Fibroblast of villous mesenchyme (primary cell): ENCODE results near the gene SLC29A2. TPM values are rescaled to one million over a fixed set of nuclear protein-coding genes. Genes with fewer than 3 reads are reported as not detected.

Experiments
- DNase-seq: peaks from one replicate; pipeline ENCODE4 v3.0.0-alpha.2; 2010; ENCODE audit warnings: low read depth
- H3K4me3 ChIP-seq: 2 replicates; pipeline ENCODE4 v1.5.1; 2011; ENCODE audit warnings: low read depth, mild to moderate bottlenecking, low read length
- total RNA-seq: library from RNA; depleted of rRNA; stranded (reverse); fragments of >200 nt; gene quantifications from 2 replicates; pipeline ENCODE4 v1.2.3, GENCODE V29; 2012
- TF ChIP-seq, protein P1 (sequence below): IDR thresholded peaks from 2 replicates; pipeline ENCODE4 v1.5.1; 2012; ENCODE audit warnings: low read depth, mild to moderate bottlenecking, low read length; ENCODE audit not compliant: insufficient read depth

SLC29A2 gene
- total RNA-seq, 1 donor, result 0.86 TPM

DNA sequence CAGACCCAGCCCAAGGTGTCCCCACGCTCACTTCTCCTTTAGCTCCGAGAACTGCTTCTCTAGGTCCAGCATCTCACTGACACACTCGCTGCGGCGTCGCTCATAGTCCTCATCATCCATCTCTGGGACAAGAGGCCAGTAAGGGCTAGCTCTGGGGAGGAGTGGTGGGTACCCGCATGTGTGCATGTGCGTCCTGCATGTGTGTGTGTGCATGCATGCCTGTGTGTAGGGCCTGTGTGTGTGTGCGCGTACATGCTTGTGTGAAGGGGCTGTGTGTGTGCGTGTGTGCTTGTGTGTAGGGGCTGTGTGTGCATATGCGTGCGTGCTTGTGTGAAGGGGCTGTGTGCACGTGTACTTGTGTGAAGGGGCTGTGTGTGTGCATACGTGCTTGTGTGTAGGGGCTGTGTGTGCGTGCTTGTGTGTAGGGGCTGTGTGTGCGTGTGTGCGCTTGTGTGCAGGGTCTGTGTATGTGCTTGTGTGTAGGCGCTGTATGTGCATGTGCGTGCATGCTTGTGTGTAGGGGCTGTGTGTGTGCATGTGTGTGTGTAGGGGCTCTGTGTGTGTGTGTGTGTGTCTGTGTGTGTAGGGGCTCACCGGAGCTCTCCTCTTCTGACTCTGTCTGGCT lies 29.9 kb downstream of the SLC29A2 start:
- H3K4me3 ChIP-seq, result no peak overlapping the region
- DNase-seq, result no peak
- TF ChIP-seq, protein P1, sequence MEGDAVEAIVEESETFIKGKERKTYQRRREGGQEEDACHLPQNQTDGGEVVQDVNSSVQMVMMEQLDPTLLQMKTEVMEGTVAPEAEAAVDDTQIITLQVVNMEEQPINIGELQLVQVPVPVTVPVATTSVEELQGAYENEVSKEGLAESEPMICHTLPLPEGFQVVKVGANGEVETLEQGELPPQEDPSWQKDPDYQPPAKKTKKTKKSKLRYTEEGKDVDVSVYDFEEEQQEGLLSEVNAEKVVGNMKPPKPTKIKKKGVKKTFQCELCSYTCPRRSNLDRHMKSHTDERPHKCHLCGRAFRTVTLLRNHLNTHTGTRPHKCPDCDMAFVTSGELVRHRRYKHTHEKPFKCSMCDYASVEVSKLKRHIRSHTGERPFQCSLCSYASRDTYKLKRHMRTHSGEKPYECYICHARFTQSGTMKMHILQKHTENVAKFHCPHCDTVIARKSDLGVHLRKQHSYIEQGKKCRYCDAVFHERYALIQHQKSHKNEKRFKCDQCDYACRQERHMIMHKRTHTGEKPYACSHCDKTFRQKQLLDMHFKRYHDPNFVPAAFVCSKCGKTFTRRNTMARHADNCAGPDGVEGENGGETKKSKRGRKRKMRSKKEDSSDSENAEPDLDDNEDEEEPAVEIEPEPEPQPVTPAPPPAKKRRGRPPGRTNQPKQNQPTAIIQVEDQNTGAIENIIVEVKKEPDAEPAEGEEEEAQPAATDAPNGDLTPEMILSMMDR, result no peak

DNA sequence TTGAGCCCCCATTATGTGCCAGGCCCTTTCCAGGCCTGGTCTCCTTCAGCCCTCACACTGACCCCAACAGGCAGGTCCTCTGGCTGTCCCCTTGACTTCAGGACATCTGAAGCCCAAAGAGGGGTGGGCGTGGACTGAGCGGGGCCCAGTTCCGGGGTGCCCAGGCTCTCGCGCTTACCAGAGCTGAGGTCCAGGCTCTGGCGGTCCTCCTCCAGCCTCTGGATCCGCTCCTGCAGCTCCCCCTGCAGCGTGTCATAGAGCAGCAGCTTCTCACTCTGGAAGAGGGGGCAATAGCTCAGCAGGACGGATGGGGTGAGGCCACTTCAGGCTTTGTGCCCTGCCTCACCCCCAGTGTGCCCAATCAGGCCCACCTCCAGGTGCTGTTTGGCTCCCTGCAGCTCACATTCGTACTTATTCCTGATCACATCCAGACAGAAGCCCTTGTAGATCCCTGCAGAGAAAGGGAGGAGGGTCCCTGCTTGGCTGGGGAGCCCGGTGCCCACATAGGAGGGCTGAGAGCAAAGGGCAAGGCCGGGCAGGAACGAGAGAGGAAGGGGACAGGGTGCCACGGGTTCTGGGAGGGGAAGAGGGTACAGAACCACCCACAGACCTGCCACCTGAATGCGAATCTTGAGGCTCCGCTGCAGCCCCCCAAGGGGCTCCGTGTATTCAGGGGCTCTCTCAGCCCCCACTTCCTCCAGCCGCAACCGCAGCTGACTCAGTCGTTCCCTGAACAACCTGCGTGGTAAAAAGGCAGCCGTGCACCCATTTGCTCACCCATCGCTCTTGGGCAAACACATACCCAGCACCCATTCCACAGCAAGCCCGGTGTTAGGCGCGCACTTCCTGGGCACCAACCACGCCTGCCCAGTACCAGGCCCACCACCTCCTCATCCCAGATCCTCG lies 30.7 kb downstream of the SLC29A2 start:
- H3K4me3 ChIP-seq, result no peak overlapping the region
- no peak for DNase-seq
- TF ChIP-seq, protein P1, result no peak

DNA sequence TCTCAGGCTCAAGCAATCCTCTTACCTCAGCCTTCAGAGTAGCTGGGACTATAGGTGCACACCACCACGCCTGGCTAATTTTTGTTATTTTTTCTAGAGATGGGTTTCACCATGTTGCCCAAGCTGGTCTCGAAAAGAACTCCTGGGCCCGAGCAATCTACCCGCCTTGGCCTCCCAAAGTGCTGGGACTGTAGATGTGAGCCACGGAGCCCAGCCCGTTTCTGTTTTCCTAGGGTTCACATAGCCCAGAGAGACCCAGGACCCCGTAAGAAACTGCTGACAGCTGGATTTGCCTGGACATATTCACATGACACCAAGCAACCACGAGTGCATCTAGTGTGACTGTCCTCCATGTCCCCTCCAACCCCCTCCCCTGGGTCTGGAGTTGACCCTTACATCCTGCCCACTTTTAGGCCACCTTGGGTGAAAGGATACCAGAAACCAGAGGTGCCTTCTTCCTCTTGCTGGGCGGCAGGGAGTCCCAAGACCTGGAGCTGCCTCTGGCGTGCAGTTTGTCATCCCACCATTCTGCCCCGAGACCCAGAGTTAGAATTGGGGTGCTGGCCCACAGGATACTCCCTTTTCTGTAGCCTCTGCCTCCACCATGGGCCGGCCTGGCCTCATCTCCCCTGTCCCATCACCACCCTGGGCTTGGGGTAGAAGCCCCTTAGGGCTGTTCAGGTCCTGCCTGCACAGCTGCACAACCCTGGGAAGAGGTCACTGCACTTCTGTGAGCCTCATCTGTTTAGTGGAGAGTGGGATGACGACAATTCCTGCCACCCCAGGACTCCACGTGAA lies 31.7 kb downstream of the SLC29A2 start:
- H3K4me3 ChIP-seq, result no peak overlapping the region
- TF ChIP-seq, protein P1, result no peak
- DNase-seq, result no peak

DNA sequence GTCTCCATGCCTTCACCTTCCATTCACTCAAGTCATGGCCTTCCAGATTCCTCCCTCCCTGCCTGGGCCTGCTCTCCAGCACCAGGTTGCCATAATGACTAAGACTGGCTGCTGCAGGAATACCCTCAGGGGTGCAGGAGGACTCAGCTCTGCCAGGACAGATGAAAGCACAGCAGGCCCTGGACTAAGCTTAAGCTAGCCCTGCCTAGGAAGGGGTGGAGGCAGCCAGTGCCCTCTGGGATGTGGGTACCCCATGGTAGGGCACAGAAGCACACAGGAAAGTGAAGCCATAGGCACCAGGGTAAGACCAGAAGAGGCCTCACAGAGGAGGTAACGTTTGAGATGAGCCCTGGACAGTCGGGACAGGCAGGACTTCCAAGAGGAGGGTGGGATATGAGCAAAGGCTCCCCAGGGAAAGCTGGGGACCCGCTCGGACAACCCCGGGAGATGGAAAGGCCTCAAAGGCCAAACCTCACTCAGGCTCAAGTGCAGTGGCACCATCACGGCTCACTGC lies 32.3 kb downstream of the SLC29A2 start:
- TF ChIP-seq, protein P1, result no peak
- no peak overlapping the region for H3K4me3 ChIP-seq
- DNase-seq, result no peak

DNA sequence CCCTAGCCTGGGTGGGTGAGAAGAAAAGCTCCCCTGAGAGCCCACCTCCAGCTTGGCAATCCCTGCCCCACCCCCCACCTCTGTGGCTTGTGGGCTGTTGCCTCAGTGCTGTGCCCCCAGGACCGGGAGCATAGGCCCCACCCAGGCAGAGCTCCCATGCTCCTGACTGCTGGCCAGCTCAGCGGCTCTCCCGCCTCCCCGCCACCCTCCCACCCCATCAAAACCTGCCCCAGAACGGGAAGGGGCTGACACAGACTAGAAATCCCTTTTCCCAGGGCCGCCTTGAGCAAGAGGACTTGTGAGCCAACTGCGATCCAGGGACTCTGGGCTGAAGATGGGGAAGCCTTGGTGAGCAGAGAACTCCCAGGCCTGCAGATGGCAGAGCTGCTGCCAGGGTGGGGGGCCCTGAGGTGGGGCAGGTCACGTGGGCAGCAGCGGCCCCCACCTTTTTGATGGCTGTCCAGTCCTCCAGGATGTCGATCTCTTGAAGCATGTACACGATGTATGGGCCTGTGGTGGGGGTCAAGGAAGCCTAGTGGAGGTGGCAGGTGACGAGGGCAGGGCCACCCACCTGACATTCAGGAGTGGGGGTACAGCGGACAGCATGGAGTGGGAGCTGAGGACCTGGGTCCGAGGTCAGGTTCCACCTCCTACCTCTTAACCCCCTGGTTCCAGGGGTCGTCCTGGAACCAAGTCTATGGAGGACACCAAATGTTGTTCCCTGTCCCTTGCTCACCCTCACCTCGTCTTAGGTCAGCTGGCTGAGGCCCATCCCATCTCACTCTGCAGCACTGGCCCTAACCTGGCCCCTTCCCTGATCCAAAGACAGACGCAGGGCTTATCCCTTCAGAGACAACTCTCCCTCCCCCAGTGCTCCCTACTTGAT lies 33.0 kb downstream of the SLC29A2 start:
- DNase-seq, result no peak

More for the DNA sequence above, 33.0 kb downstream of the SLC29A2 start:
- H3K4me3 ChIP-seq, result no peak overlapping the region
- TF ChIP-seq, protein P1, result no peak
